OCI-LY3 (cell line): Measurements from ENCODE around the gene IFI35.

Source experiments
- EZH2phosphoT487 ChIP-seq: fragments of 200-600 bp; shearing (Covaris generic); IDR thresholded peaks from 2 replicates; pipeline ENCODE4 v1.6.1; 2018; ENCODE audit warnings: antibody characterized with exemption, mixed run types, low read depth
- TF ChIP-seq, protein P1 (sequence below): fragments of 200-600, 300-600 bp; sonication (generic); IDR thresholded peaks from 2 replicates; pipeline ENCODE4 v1.5.1; 2014; ENCODE audit warnings: antibody characterized with exemption, low read length, low read depth

DNA sequence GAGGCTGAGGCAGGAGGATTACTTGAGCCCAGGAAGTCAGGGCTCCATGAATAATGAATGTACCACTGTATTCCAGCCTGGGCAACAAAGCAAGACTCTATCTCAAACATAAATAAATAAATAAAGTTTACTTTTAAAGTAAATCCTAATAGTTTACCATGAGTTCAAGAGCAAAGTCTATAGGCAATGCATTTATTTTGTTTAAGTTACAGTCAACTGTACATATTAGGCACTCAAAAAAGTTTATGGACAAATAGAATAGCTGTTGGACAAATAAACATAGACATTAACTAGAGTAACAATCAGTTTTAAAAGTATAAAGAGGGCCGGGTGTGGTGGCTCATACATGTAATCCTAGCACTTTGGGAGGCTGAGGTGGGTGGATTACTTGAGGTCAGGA lies 38.7 kb upstream of the IFI35 start:
- TF ChIP-seq, protein P1, sequence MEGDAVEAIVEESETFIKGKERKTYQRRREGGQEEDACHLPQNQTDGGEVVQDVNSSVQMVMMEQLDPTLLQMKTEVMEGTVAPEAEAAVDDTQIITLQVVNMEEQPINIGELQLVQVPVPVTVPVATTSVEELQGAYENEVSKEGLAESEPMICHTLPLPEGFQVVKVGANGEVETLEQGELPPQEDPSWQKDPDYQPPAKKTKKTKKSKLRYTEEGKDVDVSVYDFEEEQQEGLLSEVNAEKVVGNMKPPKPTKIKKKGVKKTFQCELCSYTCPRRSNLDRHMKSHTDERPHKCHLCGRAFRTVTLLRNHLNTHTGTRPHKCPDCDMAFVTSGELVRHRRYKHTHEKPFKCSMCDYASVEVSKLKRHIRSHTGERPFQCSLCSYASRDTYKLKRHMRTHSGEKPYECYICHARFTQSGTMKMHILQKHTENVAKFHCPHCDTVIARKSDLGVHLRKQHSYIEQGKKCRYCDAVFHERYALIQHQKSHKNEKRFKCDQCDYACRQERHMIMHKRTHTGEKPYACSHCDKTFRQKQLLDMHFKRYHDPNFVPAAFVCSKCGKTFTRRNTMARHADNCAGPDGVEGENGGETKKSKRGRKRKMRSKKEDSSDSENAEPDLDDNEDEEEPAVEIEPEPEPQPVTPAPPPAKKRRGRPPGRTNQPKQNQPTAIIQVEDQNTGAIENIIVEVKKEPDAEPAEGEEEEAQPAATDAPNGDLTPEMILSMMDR: no peak
- no peak for TF ChIP-seq EZH2phosphoT487
